ENCODE results near the gene EVX2.

- TF ChIP-seq ZNF253 (CRISPR knock-in tag; conservative IDR thresholded peaks at IDR 0.05) (no peak), ZNF445 (CRISPR knock-in tag; IDR thresholded peaks at IDR 0.05; ENCODE audit: low read depth) (no peak)
Measured at GRCh38 chr2:176114930-176115625, 31.3 kb upstream of the EVX2 start.
